NCI-H524 (cell line): Measurements from ENCODE around the gene CACNA2D3.
A peak's percentile ranks its signal among the peaks of the same experiment; 100 is the strongest.

Experiments
- DNase-seq, 2 experiments: peaks; one replicate each; lab custom pipeline; 2025; lab: John Stamatoyannopoulos, UW

CACNA2D3 gene

GRCh38 chr3:54171509-54171908 lies 49.2 kb downstream of the CACNA2D3 start:
- DNase-seq: no peak

- DNase-seq: no peak
These were observed 49.6 kb downstream of the CACNA2D3 start for GRCh38 chr3:54171951-54172350.

- no peak for DNase-seq
These were observed 51.0 kb downstream of the CACNA2D3 start for GRCh38 chr3:54173371-54173770.

- no peak for DNase-seq
These were observed 53.8 kb downstream of the CACNA2D3 start for GRCh38 chr3:54176106-54176505.

- no peak for DNase-seq
These were observed 55.5 kb downstream of the CACNA2D3 start for GRCh38 chr3:54177816-54178215.

GRCh38 chr3:54178376-54178775 lies 56.0 kb downstream of the CACNA2D3 start:
- no peak for DNase-seq

GRCh38 chr3:54180921-54181320 lies 58.6 kb downstream of the CACNA2D3 start:
- no peak for DNase-seq

GRCh38 chr3:54182242-54182641 lies 59.9 kb downstream of the CACNA2D3 start:
- DNase-seq: no peak

- no peak for DNase-seq
These were observed 63.4 kb downstream of the CACNA2D3 start for GRCh38 chr3:54185740-54186139.

GRCh38 chr3:54188176-54188791 lies 65.9 kb downstream of the CACNA2D3 start:
- no peak for DNase-seq

- DNase-seq: no peak
These were observed 68.9 kb downstream of the CACNA2D3 start for GRCh38 chr3:54191220-54191619.

- DNase-seq: no peak
These were observed 69.7 kb downstream of the CACNA2D3 start for GRCh38 chr3:54192026-54192425.

GRCh38 chr3:54193093-54193492 lies 70.7 kb downstream of the CACNA2D3 start:
- DNase-seq: no peak

- no peak for DNase-seq
These were observed 74.1 kb downstream of the CACNA2D3 start for GRCh38 chr3:54196360-54196991.

GRCh38 chr3:54197509-54197908 lies 75.2 kb downstream of the CACNA2D3 start:
- no peak for DNase-seq

- DNase-seq: no peak
These were observed 76.2 kb downstream of the CACNA2D3 start for GRCh38 chr3:54198556-54198955.

GRCh38 chr3:54202054-54202453 lies 79.7 kb downstream of the CACNA2D3 start:
- DNase-seq: no peak

- DNase-seq: no peak
These were observed 80.4 kb downstream of the CACNA2D3 start for GRCh38 chr3:54202651-54203248.

GRCh38 chr3:54206874-54207273 lies 84.5 kb downstream of the CACNA2D3 start:
- DNase-seq: peak in 1 of 2 experiments; percentile 3

GRCh38 chr3:54211097-54211496 lies 88.7 kb downstream of the CACNA2D3 start:
- no peak for DNase-seq

- no peak for DNase-seq
These were observed 90.4 kb downstream of the CACNA2D3 start for GRCh38 chr3:54212723-54213122.

- DNase-seq: no peak
These were observed 91.6 kb downstream of the CACNA2D3 start for GRCh38 chr3:54213907-54214306.

GRCh38 chr3:54214845-54215244 lies 92.5 kb downstream of the CACNA2D3 start:
- DNase-seq: no peak

GRCh38 chr3:54215521-54215920 lies 93.2 kb downstream of the CACNA2D3 start:
- DNase-seq: no peak
